ENCODE measurements around the gene PNPLA7.

DNA sequence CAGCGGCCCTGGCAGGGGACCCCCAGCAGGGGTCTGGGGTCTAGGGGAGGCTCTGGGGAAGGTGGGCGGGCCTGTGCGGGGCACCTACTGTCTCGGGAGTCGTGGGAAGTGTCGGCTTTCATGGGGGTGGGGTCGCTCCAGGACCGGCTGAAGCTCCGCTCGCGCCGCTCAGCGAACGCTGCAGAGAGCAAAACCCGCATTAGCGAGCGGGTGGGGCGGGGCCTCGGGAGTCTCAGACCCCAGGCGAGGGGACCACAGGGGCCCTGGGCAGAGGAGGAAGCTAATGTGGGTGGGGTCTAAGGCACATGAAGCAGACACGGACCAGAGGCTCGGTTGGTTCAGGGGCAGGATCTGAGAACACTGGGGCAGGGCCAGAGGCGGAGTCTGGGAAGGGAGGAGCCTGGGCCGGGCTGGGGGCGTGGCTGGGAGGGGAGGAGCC lies 96.5 kb downstream of the PNPLA7 start:
- TF ChIP-seq POLR2AphosphoS5 (IDR thresholded peaks at IDR 0.05) = no peak
- TF ChIP-seq, protein P1, sequence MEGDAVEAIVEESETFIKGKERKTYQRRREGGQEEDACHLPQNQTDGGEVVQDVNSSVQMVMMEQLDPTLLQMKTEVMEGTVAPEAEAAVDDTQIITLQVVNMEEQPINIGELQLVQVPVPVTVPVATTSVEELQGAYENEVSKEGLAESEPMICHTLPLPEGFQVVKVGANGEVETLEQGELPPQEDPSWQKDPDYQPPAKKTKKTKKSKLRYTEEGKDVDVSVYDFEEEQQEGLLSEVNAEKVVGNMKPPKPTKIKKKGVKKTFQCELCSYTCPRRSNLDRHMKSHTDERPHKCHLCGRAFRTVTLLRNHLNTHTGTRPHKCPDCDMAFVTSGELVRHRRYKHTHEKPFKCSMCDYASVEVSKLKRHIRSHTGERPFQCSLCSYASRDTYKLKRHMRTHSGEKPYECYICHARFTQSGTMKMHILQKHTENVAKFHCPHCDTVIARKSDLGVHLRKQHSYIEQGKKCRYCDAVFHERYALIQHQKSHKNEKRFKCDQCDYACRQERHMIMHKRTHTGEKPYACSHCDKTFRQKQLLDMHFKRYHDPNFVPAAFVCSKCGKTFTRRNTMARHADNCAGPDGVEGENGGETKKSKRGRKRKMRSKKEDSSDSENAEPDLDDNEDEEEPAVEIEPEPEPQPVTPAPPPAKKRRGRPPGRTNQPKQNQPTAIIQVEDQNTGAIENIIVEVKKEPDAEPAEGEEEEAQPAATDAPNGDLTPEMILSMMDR (IDR thresholded peaks at IDR 0.05) = no peak
- TF ChIP-seq POLR2A (IDR thresholded peaks at IDR 0.05) = no peak

Data from stomach (tissue), 4 donors.